Liver (tissue), 9 donors: ENCODE data around the gene ING5. TPM values are rescaled to one million over a fixed set of nuclear protein-coding genes. Genes with fewer than 3 reads are reported as not detected.

Source experiments
- DNase-seq: peaks from one replicate; pipeline ENCODE4 v3.0.0-alpha.2; 2017; ENCODE audit warnings: low spot score
- H3K27ac ChIP-seq, 2 donors: one replicate each; pipeline ENCODE4 v1.7.0; 2013; ENCODE audit warnings: inconsistent platforms in 2 of 2, low read length in 2 of 2, control low read depth in 1 of 2, low read depth in 1 of 2, mild to moderate bottlenecking in 1 of 2
- H3K27me3 ChIP-seq, 4 donors: one replicate each; pipeline versions ENCODE4 v1.6.1 to v1.7.0; 2013; ENCODE audit warnings: low read length in 3 of 4, inconsistent platforms in 1 of 4, mild to moderate bottlenecking in 1 of 4, moderate library complexity in 1 of 4; ENCODE audit not compliant: control insufficient read depth in 4 of 4, insufficient read depth in 4 of 4
- H3K36me3 ChIP-seq, 4 donors: one replicate each; pipeline versions ENCODE4 v1.6.1 to v1.7.0; 2013; ENCODE audit warnings: low read length in 3 of 4, mild to moderate bottlenecking in 3 of 4, low read depth in 1 of 4, moderate library complexity in 1 of 4; ENCODE audit not compliant: control insufficient read depth in 4 of 4, insufficient read depth in 3 of 4
- H3K4me1 ChIP-seq, 4 donors: one replicate each; pipeline versions ENCODE4 v1.6.1 to v1.7.0; 2013; ENCODE audit warnings: low read length in 3 of 4, mild to moderate bottlenecking in 3 of 4, moderate library complexity in 1 of 4; ENCODE audit not compliant: control insufficient read depth in 4 of 4, insufficient read depth in 4 of 4
- H3K4me3 ChIP-seq, 3 donors: one replicate each; pipeline versions ENCODE4 v1.6.1 to v1.7.0; 2013; ENCODE audit warnings: low read length in 3 of 3, control low read depth in 1 of 3, low read depth in 1 of 3, mild to moderate bottlenecking in 1 of 3
- H3K9ac ChIP-seq, 2 donors: one replicate each; pipeline ENCODE4 v1.7.0; 2013; ENCODE audit warnings: low read length in 2 of 2, mild to moderate bottlenecking in 2 of 2, moderate library complexity in 2 of 2, control low read depth in 1 of 2, low read depth in 1 of 2
- H3K9me3 ChIP-seq, 4 donors: one replicate each; pipeline versions ENCODE4 v1.6.1 to v1.7.0; 2013; ENCODE audit warnings: low read length in 3 of 4; ENCODE audit not compliant: control insufficient read depth in 4 of 4
- CTCF ChIP-seq: fragments of 150-350 bp; IDR thresholded peaks from 2 replicates; pipeline ENCODE4 v1.5.1; 2017; ENCODE audit warnings: improper control_type of control experiment, low read depth, low read length; ENCODE audit not compliant: missing input control
- EGR1 ChIP-seq, 2 donors: IDR thresholded peaks; 2 replicates each; pipeline ENCODE4 v1.6.1; 2016 to 2018; ENCODE audit warnings: antibody characterized with exemption in 2 of 2, low read depth in 2 of 2
- FOXA1 ChIP-seq: IDR thresholded peaks from 2 replicates; pipeline ENCODE4 v1.6.1; 2016; ENCODE audit warnings: antibody characterized with exemption
- FOXA2 ChIP-seq: IDR thresholded peaks from 2 replicates; pipeline ENCODE4 v1.6.1; 2016; ENCODE audit warnings: antibody characterized with exemption
- GABPA ChIP-seq, 2 donors: IDR thresholded peaks in 1 of 2; conservative IDR thresholded peaks in 1 of 2; 2 replicates each; pipeline ENCODE4 v1.6.1; 2016; ENCODE audit warnings: antibody characterized with exemption in 2 of 2, mild to moderate bottlenecking in 1 of 2, moderate library complexity in 1 of 2
- HNF4A ChIP-seq, 2 donors: conservative IDR thresholded peaks; 2 replicates each; pipeline ENCODE4 v1.6.1; 2016; ENCODE audit warnings: antibody characterized with exemption in 2 of 2, mild to moderate bottlenecking in 2 of 2
- HNF4G ChIP-seq: IDR thresholded peaks from 2 replicates; pipeline ENCODE4 v1.6.1; 2016; ENCODE audit warnings: antibody characterized with exemption
- JUND ChIP-seq, 2 donors: IDR thresholded peaks; 2 replicates each; pipeline ENCODE4 v1.6.1; 2016; ENCODE audit warnings: antibody characterized with exemption in 2 of 2
- MAX ChIP-seq: IDR thresholded peaks from 2 replicates; pipeline ENCODE4 v1.6.1; 2016; ENCODE audit warnings: antibody characterized with exemption
- NR2F2 ChIP-seq: IDR thresholded peaks from 2 replicates; pipeline ENCODE4 v1.6.1; 2016; ENCODE audit warnings: antibody characterized with exemption
- RAD21 ChIP-seq, 2 donors: IDR thresholded peaks; 2 replicates each; pipeline ENCODE4 v1.6.1; 2016; ENCODE audit warnings: antibody characterized with exemption in 2 of 2, mild to moderate bottlenecking in 2 of 2
- RXRA ChIP-seq, 2 donors: IDR thresholded peaks; 2 replicates each; pipeline ENCODE4 v1.6.1; 2017 to 2018; ENCODE audit warnings: antibody characterized with exemption in 2 of 2, mild to moderate bottlenecking in 1 of 2
- SP1 ChIP-seq: IDR thresholded peaks from 2 replicates; pipeline ENCODE4 v1.6.1; 2018; ENCODE audit warnings: antibody characterized with exemption, mild to moderate bottlenecking
- TAF1 ChIP-seq: conservative IDR thresholded peaks from 2 replicates; pipeline ENCODE4 v1.6.1; 2016; ENCODE audit warnings: antibody characterized with exemption, mild to moderate bottlenecking
- YY1 ChIP-seq: IDR thresholded peaks from 2 replicates; pipeline ENCODE4 v1.6.1; 2016; ENCODE audit warnings: antibody characterized with exemption, mild to moderate bottlenecking
- WGBS: extraction: QIAGEN DNeasy Blood & Tissue Kit; methylation state at CpG from one replicate; pipeline ENCODE4 v1.1.7; 2013; 5-methylcytosine and 5-hydroxymethylcytosine counted together
- polyA plus RNA-seq, 2 donors: library from polyadenylated mRNA; stranded (reverse) in 1 of 2; unstranded in 1 of 2; fragments of 200-250 nt in 1 of 2; fragments of >200 nt in 1 of 2; fragmentation: Nextera tagmentation in 1 of 2; extraction: Ambion mirVana in 1 of 2; gene quantifications; one replicate each; pipeline versions ENCODE4 v1.2.1 to v1.2.3, GENCODE V29; 2013 to 2015
- total RNA-seq, 2 donors: library from RNA; depleted of rRNA; stranded (reverse); fragments of >200 nt; gene quantifications; one replicate each; pipeline ENCODE4 v1.2.3, GENCODE V29; 2014
- TF ChIP-seq, protein P1 (sequence below): IDR thresholded peaks from 2 replicates; pipeline ENCODE4 v1.6.1; 2016; ENCODE audit warnings: antibody characterized with exemption
- TF ChIP-seq, protein P2 (sequence below): IDR thresholded peaks from 2 replicates; pipeline ENCODE4 v1.6.1; 2016; ENCODE audit warnings: antibody characterized with exemption
- TF ChIP-seq, protein P3 (sequence below): IDR thresholded peaks from 2 replicates; pipeline ENCODE4 v1.6.1; 2016; ENCODE audit warnings: antibody characterized with exemption, mild to moderate bottlenecking
- donor health status: healthy.
- donor health status: healthy.
- donor health status: healthy.
- donor health status: healthy.
- donor health status: healthy.

ING5 gene
- total and polyA plus RNA-seq, 4 donors, result 7.2 to 24.2 (median 13.9) TPM

DNA sequence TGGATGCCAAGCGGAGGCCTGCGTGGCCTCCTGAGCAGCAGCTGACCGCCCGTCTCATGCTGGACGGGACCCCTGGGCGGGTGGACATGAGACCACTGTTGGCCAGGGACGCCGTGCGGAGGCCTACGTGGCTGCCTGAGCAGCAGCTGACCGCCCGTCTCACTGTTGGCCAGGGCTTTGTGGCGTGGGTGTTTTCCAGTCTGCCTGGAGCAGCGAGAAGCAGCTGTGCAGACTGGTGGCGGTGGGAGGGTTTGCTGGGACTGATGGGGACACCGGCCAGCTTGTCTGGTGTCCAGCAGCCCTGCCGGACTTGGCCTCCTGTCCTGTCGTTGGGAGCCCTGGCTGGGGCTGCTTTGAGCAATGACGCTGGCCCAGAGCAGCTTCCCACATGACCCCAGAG is 26.8 kb downstream of the ING5 start:
- WGBS, result 81% methylated on average over 19 of the region's 19 CpGs
- DNase-seq, result no peak

More for the DNA sequence above, 26.8 kb downstream of the ING5 start:
- TF ChIP-seq RXRA (IDR thresholded peaks at IDR 0.05) (no peak), EGR1 (IDR thresholded peaks at IDR 0.05; ENCODE audit: low read depth in 2 of 2) (no peak), NR2F2 (no peak), FOXA2 (no peak), RAD21 (IDR thresholded peaks at IDR 0.05) (no peak), GABPA (IDR thresholded peaks at IDR 0.05 in 1 of 2, conservative IDR thresholded peaks at IDR 0.05 in 1 of 2) (no peak), JUND (IDR thresholded peaks at IDR 0.05) (no peak), FOXA1 (no peak), MAX (no peak), CTCF (no peak), HNF4G (no peak), SP1 (no peak), TAF1 (no peak), YY1 (no peak), HNF4A (conservative IDR thresholded peaks at IDR 0.05) (no peak)
- TF ChIP-seq, protein P1, sequence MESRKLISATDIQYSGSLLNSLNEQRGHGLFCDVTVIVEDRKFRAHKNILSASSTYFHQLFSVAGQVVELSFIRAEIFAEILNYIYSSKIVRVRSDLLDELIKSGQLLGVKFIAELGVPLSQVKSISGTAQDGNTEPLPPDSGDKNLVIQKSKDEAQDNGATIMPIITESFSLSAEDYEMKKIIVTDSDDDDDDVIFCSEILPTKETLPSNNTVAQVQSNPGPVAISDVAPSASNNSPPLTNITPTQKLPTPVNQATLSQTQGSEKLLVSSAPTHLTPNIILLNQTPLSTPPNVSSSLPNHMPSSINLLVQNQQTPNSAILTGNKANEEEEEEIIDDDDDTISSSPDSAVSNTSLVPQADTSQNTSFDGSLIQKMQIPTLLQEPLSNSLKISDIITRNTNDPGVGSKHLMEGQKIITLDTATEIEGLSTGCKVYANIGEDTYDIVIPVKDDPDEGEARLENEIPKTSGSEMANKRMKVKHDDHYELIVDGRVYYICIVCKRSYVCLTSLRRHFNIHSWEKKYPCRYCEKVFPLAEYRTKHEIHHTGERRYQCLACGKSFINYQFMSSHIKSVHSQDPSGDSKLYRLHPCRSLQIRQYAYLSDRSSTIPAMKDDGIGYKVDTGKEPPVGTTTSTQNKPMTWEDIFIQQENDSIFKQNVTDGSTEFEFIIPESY, result no peak
- TF ChIP-seq, protein P2, sequence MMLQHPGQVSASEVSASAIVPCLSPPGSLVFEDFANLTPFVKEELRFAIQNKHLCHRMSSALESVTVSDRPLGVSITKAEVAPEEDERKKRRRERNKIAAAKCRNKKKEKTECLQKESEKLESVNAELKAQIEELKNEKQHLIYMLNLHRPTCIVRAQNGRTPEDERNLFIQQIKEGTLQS, result no peak
- TF ChIP-seq, protein P3, sequence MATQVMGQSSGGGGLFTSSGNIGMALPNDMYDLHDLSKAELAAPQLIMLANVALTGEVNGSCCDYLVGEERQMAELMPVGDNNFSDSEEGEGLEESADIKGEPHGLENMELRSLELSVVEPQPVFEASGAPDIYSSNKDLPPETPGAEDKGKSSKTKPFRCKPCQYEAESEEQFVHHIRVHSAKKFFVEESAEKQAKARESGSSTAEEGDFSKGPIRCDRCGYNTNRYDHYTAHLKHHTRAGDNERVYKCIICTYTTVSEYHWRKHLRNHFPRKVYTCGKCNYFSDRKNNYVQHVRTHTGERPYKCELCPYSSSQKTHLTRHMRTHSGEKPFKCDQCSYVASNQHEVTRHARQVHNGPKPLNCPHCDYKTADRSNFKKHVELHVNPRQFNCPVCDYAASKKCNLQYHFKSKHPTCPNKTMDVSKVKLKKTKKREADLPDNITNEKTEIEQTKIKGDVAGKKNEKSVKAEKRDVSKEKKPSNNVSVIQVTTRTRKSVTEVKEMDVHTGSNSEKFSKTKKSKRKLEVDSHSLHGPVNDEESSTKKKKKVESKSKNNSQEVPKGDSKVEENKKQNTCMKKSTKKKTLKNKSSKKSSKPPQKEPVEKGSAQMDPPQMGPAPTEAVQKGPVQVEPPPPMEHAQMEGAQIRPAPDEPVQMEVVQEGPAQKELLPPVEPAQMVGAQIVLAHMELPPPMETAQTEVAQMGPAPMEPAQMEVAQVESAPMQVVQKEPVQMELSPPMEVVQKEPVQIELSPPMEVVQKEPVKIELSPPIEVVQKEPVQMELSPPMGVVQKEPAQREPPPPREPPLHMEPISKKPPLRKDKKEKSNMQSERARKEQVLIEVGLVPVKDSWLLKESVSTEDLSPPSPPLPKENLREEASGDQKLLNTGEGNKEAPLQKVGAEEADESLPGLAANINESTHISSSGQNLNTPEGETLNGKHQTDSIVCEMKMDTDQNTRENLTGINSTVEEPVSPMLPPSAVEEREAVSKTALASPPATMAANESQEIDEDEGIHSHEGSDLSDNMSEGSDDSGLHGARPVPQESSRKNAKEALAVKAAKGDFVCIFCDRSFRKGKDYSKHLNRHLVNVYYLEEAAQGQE, result no peak
- Histone ChIP-seq H3K4me3 (no peak overlapping the region), H3K9me3 (no peaks in the 10 kb centered on the region), H3K4me1 (peaks cover 0 to 2% (median 0%) of the 10 kb centered on the region in 4 donors), H3K9ac (no peak overlapping the region), H3K36me3 (peaks cover 0 to 8% (median under 1%) of the 10 kb centered on the region in 4 donors), H3K27ac (no peak overlapping the region), H3K27me3 (no peaks in the 10 kb centered on the region)
